GM23338 (cell line): ENCODE data around the gene ELAPOR1.

ENCODE experiments used
- CREB1 ChIP-seq: fragments of 250-450 bp; sonication (Bioruptor Pico); IDR thresholded peaks from 2 replicates; pipeline ENCODE4 v1.5.0; 2020; ENCODE audit warnings: low read depth, mild to moderate bottlenecking, moderate library complexity
- CTCF ChIP-seq, 2 experiments: fragments of 200-600 bp in 1 of 2; sonication (generic) in 1 of 2; conservative IDR thresholded peaks; 2 replicates each; pipeline versions ENCODE4 v1.5.1 to v1.6.1; 2016 to 2017; ENCODE audit warnings: antibody characterized with exemption in 2 of 2, low read depth in 2 of 2, mild to moderate bottlenecking in 2 of 2, moderate library complexity in 1 of 2
- ETS1 ChIP-seq: IDR thresholded peaks from 2 replicates; pipeline ENCODE4 v1.6.1; 2016; ENCODE audit warnings: antibody characterized with exemption
- EZH2 ChIP-seq: fragments of 200-600 bp; sonication (generic); IDR thresholded peaks from one replicate; pipeline ENCODE4 v1.8.0; 2017; ENCODE audit warnings: antibody characterized with exemption, mild to moderate bottlenecking, low read depth; ENCODE audit not compliant: unreplicated experiment
- EZH2phosphoT487 ChIP-seq: fragments of 200-600 bp; sonication (generic); IDR thresholded peaks from one replicate; pipeline ENCODE4 v1.8.1; 2018; ENCODE audit warnings: antibody characterized with exemption; ENCODE audit not compliant: unreplicated experiment
- JUNB ChIP-seq: IDR thresholded peaks from one replicate; pipeline ENCODE4 v1.6.1; 2016; ENCODE audit warnings: antibody characterized with exemption; ENCODE audit not compliant: unreplicated experiment
- NANOG ChIP-seq: IDR thresholded peaks from 2 replicates; pipeline ENCODE4 v1.6.1; 2016; ENCODE audit warnings: antibody characterized with exemption, borderline replicate concordance
- POLR2AphosphoS5 ChIP-seq: IDR thresholded peaks from 2 replicates; pipeline ENCODE4 v1.6.1; 2016; ENCODE audit warnings: antibody characterized with exemption, low read depth
- REST ChIP-seq: IDR thresholded peaks from one replicate; pipeline ENCODE4 v1.6.1; 2018; ENCODE audit warnings: antibody characterized with exemption; ENCODE audit not compliant: unreplicated experiment
- ZNF114 ChIP-seq: fragments of 250-450 bp; sonication (Bioruptor Pico); IDR thresholded peaks from 2 replicates; pipeline ENCODE4 v1.5.0; 2020; ENCODE audit warnings: mild to moderate bottlenecking, moderate library complexity
- ZNF331 ChIP-seq: fragments of 250-450 bp; sonication (Bioruptor Pico); IDR thresholded peaks from 2 replicates; pipeline ENCODE4 v1.5.0; 2020; ENCODE audit warnings: low read depth, mild to moderate bottlenecking, moderate library complexity

GRCh38 chr1:109118089-109118488, 4.2 kb downstream of the ELAPOR1 start:
- no peak for TF ChIP-seq ZNF114 (CRISPR knock-in tag)
- TF ChIP-seq CTCF (conservative IDR thresholded peaks at IDR 0.05; ENCODE audit: low read depth in 2 of 2), result no peak
- TF ChIP-seq POLR2AphosphoS5, result no peak
- TF ChIP-seq CREB1 (CRISPR knock-in tag), result no peak
- TF ChIP-seq ZNF331 (CRISPR knock-in tag), result no peak
- TF ChIP-seq EZH2, result no peak
- no peak for TF ChIP-seq REST
- no peak for TF ChIP-seq EZH2phosphoT487
- no peak for TF ChIP-seq ETS1
- TF ChIP-seq JUNB, result no peak
- TF ChIP-seq NANOG, result no peak
